Transverse colon (tissue), 4 donors: ENCODE results near the gene KCNE4. TPM values are rescaled to one million over a fixed set of nuclear protein-coding genes. Genes with fewer than 3 reads are reported as not detected.

ENCODE experiments used
- DNase-seq: peaks from one replicate; pipeline ENCODE4 v3.0.0-alpha.2; 2019
- H3K27ac ChIP-seq, 4 donors: fragments of 200-600 bp; sonication (generic); 2 replicates each; pipeline ENCODE4 v1.5.1; 2016 to 2018; ENCODE audit warnings: inconsistent platforms in 4 of 4
- H3K27me3 ChIP-seq: fragments of 200-600 bp; sonication (generic); 2 replicates; pipeline ENCODE4 v1.5.1; 2017; ENCODE audit warnings: inconsistent platforms
- H3K36me3 ChIP-seq, 4 donors: fragments of 200-600 bp; sonication (generic); 2 replicates each; pipeline ENCODE4 v1.5.1; 2017 to 2019; ENCODE audit warnings: inconsistent platforms in 4 of 4
- H3K4me1 ChIP-seq, 4 donors: fragments of 200-600 bp; sonication (generic); 2 replicates each; pipeline ENCODE4 v1.5.1; 2017 to 2020; ENCODE audit warnings: inconsistent platforms in 4 of 4
- H3K4me3 ChIP-seq, 4 donors: fragments of 200-600 bp; sonication (generic); 1 replicate in 1 of 4; 2 replicates in 3 of 4; pipeline versions ENCODE4 v1.5.1 to v1.6.1; 2017 to 2019; ENCODE audit warnings: inconsistent platforms in 4 of 4
- H3K9me3 ChIP-seq, 2 donors: fragments of 200-600 bp; sonication (generic); 2 replicates each; pipeline ENCODE4 v1.5.1; 2017 to 2019; ENCODE audit warnings: inconsistent platforms in 2 of 2
- CTCF ChIP-seq, 5 experiments: fragments of 200-600 bp in 3 of 5; fragments of 450-650 bp in 2 of 5; sonication (generic) in 3 of 5; IDR thresholded peaks; 1 replicate in 2 of 5; 2 replicates in 3 of 5; pipeline ENCODE4 v1.5.1; 2016 to 2017; ENCODE audit warnings: antibody characterized with exemption in 5 of 5, inconsistent platforms in 3 of 5, mild to moderate bottlenecking in 2 of 5, moderate library complexity in 1 of 5
- EP300 ChIP-seq: sonication (generic); formaldehyde crosslinking; IDR thresholded peaks from one replicate; pipeline ENCODE4 v1.6.1; 2017; ENCODE audit warnings: antibody characterized with exemption, low read depth
- POLR2A ChIP-seq: fragments of 450-650 bp; IDR thresholded peaks from one replicate; pipeline ENCODE4 v1.6.1; 2016; ENCODE audit warnings: antibody characterized with exemption, mild to moderate bottlenecking, moderate library complexity
- POLR2AphosphoS5 ChIP-seq, 3 donors: sonication (generic); formaldehyde crosslinking; IDR thresholded peaks; one replicate each; pipeline ENCODE4 v1.6.1; 2016; ENCODE audit warnings: antibody characterized with exemption in 3 of 3
- WGBS, 2 donors: methylation state at CpG; one replicate each; pipeline ENCODE4 v1.1.5; 2018; ENCODE audit warnings: low coverage in 1 of 2; 5-methylcytosine and 5-hydroxymethylcytosine counted together
- in situ Hi-C, 4 donors: fragments of 200-750 bp; cut with MboI; loops; one replicate each; pipeline versions ENCODE4 v1.15.0 to v1.15.1; 2017; ENCODE audit warnings: low sequenced_read_pairs in 3 of 4, low pct_ligation_motif_present in 1 of 4, low pct_unique_long_range_greater_than_20kb in 1 of 4
- intact Hi-C: fragments of 100-400 bp; cut with DNase I; formaldehyde crosslinking; loops from one replicate; pipeline ENCODE4 v1.15.1; 2023; ENCODE audit warnings: low total_unique reads
- total RNA-seq, 4 donors: library from RNA; depleted of rRNA; stranded (reverse); fragments of >200 nt; gene quantifications; one replicate each; pipeline ENCODE4 v1.1.0, GENCODE V29; 2016

KCNE4 gene
- total RNA-seq, 4 donors from 2014 or later: 0.79 to 4.6 (median 1.7) TPM

DNA sequence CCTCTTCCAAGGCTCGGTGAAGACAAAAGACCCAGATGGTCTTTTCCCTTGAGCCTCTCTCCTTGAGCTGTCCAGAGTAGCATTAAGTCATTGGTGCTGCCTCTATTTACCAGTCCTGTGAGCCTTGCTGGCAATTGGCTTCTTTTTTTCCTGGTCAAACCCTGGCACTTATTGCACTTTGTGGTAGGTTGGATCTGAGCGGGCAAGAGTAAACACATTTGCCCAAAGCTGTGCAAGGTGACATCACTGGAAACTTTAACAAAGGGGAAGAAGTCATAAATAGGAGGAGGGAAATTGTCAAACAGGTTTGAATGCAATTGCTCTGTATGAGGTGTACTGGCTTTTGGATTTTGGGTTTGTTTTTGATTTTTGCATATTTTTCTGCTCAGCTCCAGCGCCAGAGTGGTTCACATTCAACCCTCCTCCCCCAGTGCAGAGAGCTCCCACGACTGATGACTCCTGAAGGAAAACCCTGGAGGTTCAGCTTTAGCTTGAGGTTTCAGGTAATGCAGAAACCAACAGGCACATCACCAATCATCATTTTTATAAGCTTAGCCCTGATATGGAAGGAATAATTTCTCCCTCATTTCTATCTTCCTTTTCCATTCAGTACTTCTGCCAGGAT lies 8.3 kb downstream of the KCNE4 start:
- Histone ChIP-seq H3K9me3 (no peaks in the 10 kb centered on the region), H3K4me3 (no peak overlapping the region), H3K27ac (no peak overlapping the region), H3K4me1 (peaks cover 0 to 17% (median 6%) of the 10 kb centered on the region in 4 donors), H3K27me3 (no peaks in the 10 kb centered on the region), H3K36me3 (no peaks in the 10 kb centered on the region)
- intact Hi-C loops (loop anchor here (1.0 kb wide), 1 partner anchor 29 kb away; no protein-coding TSS in a partner anchor), in situ Hi-C loops (no loop called here)
- 66 to 79% methylated on average over 3 to 4 of the region's 4 CpGs for WGBS, 2 donors
- no peak for DNase-seq
- TF ChIP-seq POLR2AphosphoS5 (IDR thresholded peaks at IDR 0.05) (no peak), CTCF (IDR thresholded peaks at IDR 0.05) (no peak)

DNA sequence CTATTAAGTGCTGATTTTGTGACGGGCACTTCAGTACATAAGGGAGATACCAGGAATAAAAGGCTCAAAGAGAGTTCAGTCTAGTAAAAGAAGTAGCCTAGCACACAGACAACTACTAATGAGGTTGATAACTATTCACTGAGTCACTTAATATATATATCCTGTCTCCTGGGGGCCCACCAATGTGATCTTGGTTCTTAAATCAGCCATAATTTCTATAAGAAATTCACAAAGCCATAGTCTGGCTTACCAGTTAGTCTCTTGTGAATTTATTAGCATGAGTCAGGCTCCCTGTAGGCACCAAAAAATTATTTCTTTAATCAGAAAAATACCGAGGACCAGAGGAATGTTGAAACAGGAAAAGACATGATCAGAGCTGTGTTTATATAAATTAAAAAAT lies 10.4 kb downstream of the KCNE4 start:
- WGBS, 2 donors: 80 to 83% methylated on average over 2 of the region's 2 CpGs
- DNase-seq: no peak
- intact Hi-C loops: no loop called here

GRCh38 chr2:223065107-223065506 lies 13.1 kb downstream of the KCNE4 start:
- no peak for TF ChIP-seq CTCF (IDR thresholded peaks at IDR 0.05)
- no peak for TF ChIP-seq EP300
- TF ChIP-seq POLR2AphosphoS5 (IDR thresholded peaks at IDR 0.05): no peak
- TF ChIP-seq POLR2A: no peak
- Histone ChIP-seq H3K27ac (no peak overlapping the region), H3K4me1 (peaks cover 0 to 3% (median 1%) of the 10 kb centered on the region in 4 donors), H3K4me3 (no peak overlapping the region), H3K27me3 (no peaks in the 10 kb centered on the region), H3K9me3 (no peaks in the 10 kb centered on the region), H3K36me3 (no peaks in the 10 kb centered on the region)
- intact Hi-C loops: no loop called here
- in situ Hi-C loops: no loop called here
- no peak for DNase-seq
- 89 to 91% methylated on average over 5 of the region's 5 CpGs for WGBS, 2 donors

More for the DNA sequence above, 10.4 kb downstream of the KCNE4 start:
- TF ChIP-seq POLR2A (no peak), EP300 (no peak), POLR2AphosphoS5 (IDR thresholded peaks at IDR 0.05) (no peak), CTCF (IDR thresholded peaks at IDR 0.05) (no peak)
- Histone ChIP-seq H3K27me3 (no peaks in the 10 kb centered on the region), H3K4me3 (no peak overlapping the region), H3K9me3 (no peaks in the 10 kb centered on the region), H3K27ac (no peak overlapping the region), H3K36me3 (no peaks in the 10 kb centered on the region), H3K4me1 (peaks cover 0 to 4% (median 3%) of the 10 kb centered on the region in 4 donors)
- in situ Hi-C loops: no loop called here

GRCh38 chr2:223066721-223067120 lies 14.7 kb downstream of the KCNE4 start:
- 92 to 95% methylated on average over 5 of the region's 5 CpGs for WGBS, 2 donors
- no peak for DNase-seq
- Histone ChIP-seq H3K4me3 (no peak overlapping the region), H3K4me1 (peaks cover 0 to 3% (median 0%) of the 10 kb centered on the region in 4 donors), H3K9me3 (no peaks in the 10 kb centered on the region), H3K36me3 (no peaks in the 10 kb centered on the region), H3K27ac (no peak overlapping the region), H3K27me3 (no peaks in the 10 kb centered on the region)
- intact Hi-C loops (no loop called here), in situ Hi-C loops (no loop called here)
- TF ChIP-seq POLR2AphosphoS5 (IDR thresholded peaks at IDR 0.05) (no peak), CTCF (IDR thresholded peaks at IDR 0.05) (no peak), POLR2A (no peak), EP300 (no peak)
